Natural killer cell treated with Interleukin-12 subunit alpha and Interleukin-12 subunit beta and Interleukin-15 and Interleukin-18, amount 100 ng/mL, for 72 hours (primary cell): Measurements from ENCODE around the gene ZFYVE9. TPM values are rescaled to one million over a fixed set of nuclear protein-coding genes. Genes with fewer than 3 reads are reported as not detected.
"Not testable (repeated sequence)": the region's sequence is repeated elsewhere in the genome, so short reads cannot be mapped to it uniquely, and the experiment has no call there.

Source experiments
- ATAC-seq, 2 donors: fragments of 150-1000 bp; cut with Tn5 transposase in 1 of 2; sonication (Bioruptor Pico), chemical (Tn5 transposase) in 1 of 2; 2 replicates each; pipeline ENCODE4 v1.10.0; 2021
- DNase-seq: peaks from one replicate; pipeline ENCODE4 v3.0.0; 2022; ENCODE audit warnings: low spot score
- H3K27ac Mint-ChIP-seq, 2 donors: 1 replicate in 1 of 2; 2 replicates in 1 of 2; pipeline ENCODE4 v1.8.0; 2022; ENCODE audit warnings: mixed read lengths in 2 of 2, mild to moderate bottlenecking in 1 of 2, moderate library complexity in 1 of 2
- H3K27me3 Mint-ChIP-seq, 2 donors: 1 replicate in 1 of 2; 2 replicates in 1 of 2; pipeline ENCODE4 v1.8.0; 2022; ENCODE audit warnings: mixed read lengths in 2 of 2
- H3K36me3 Mint-ChIP-seq: one replicate; pipeline ENCODE4 v1.8.0; 2022; ENCODE audit warnings: mixed read lengths
- H3K4me1 Mint-ChIP-seq, 2 donors: 1 replicate in 1 of 2; 2 replicates in 1 of 2; pipeline ENCODE4 v1.8.0; 2022; ENCODE audit warnings: low read depth in 2 of 2, mixed read lengths in 2 of 2, mild to moderate bottlenecking in 1 of 2
- H3K4me3 Mint-ChIP-seq: one replicate; pipeline ENCODE4 v1.8.0; 2022; ENCODE audit warnings: mixed read lengths
- H3K9me3 Mint-ChIP-seq: 2 replicates; pipeline ENCODE4 v1.8.0; 2022; ENCODE audit warnings: mixed read lengths
- total RNA-seq, 2 donors: library from RNA; stranded (reverse); gene quantifications; one replicate each; pipeline ENCODE4 v1.2.3, GENCODE V29; 2022

Gene ZFYVE9
- total RNA-seq, 2 donors from 2014 or later, result 1.1 to 2.9 TPM

DNA sequence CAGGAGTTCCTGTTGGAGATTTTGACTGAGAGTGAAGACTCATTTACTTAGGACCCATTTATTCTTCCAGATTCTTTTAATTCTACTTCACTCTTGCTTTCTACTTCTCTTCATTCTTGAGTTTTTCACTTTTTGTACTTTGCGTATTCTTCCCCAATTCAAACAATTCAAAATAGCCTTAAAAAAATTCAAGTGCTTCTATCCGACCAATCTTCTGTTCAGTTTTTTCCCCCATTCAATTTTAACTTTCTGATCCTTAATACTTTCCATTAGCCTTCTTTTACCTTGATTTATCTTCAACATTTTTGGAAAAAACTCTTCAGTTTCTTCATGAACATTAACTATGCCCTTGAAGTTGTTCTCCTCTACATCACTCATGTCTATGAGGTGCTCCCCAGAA, 21.1 kb downstream of the ZFYVE9 start:
- no peak overlapping the region for H3K4me3 Mint-ChIP-seq
- DNase-seq (no peak), ATAC-seq (no peak)
- H3K27me3 Mint-ChIP-seq, result peaks cover 18 to 22% of the 10 kb centered on the region in 2 donors
- no peak overlapping the region for H3K27ac Mint-ChIP-seq
- H3K9me3 Mint-ChIP-seq, result no peaks in the 10 kb centered on the region
- H3K36me3 Mint-ChIP-seq, result no peaks in the 10 kb centered on the region
- H3K4me1 Mint-ChIP-seq, result no peaks in the 10 kb centered on the region

DNA sequence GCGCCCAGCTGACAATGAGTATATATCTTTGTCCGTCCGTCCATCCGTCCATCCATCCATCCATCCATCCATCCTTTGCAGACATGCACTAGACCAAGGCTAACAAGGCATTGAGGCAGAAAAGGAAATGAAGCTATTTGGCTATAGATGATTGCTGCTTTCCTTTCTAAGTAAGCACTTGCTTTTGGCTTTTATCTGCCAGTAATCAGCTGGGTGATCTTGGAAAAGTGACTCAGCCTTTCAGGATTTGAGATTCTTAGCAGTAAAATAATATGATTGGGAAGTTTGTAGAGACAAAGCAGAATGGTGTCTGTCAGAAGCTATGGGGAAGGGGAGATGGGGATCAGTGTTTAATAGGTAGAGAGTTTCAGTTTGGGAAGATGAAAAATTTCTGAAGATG, 22.7 kb downstream of the ZFYVE9 start:
- H3K27ac Mint-ChIP-seq, result no peak overlapping the region
- H3K36me3 Mint-ChIP-seq, result no peaks in the 10 kb centered on the region
- no peaks in the 10 kb centered on the region for H3K4me1 Mint-ChIP-seq
- DNase-seq (no peak), ATAC-seq (no peak)
- peaks cover 18 to 22% of the 10 kb centered on the region in 2 donors for H3K27me3 Mint-ChIP-seq
- H3K4me3 Mint-ChIP-seq, result no peak overlapping the region
- no peaks in the 10 kb centered on the region for H3K9me3 Mint-ChIP-seq

DNA sequence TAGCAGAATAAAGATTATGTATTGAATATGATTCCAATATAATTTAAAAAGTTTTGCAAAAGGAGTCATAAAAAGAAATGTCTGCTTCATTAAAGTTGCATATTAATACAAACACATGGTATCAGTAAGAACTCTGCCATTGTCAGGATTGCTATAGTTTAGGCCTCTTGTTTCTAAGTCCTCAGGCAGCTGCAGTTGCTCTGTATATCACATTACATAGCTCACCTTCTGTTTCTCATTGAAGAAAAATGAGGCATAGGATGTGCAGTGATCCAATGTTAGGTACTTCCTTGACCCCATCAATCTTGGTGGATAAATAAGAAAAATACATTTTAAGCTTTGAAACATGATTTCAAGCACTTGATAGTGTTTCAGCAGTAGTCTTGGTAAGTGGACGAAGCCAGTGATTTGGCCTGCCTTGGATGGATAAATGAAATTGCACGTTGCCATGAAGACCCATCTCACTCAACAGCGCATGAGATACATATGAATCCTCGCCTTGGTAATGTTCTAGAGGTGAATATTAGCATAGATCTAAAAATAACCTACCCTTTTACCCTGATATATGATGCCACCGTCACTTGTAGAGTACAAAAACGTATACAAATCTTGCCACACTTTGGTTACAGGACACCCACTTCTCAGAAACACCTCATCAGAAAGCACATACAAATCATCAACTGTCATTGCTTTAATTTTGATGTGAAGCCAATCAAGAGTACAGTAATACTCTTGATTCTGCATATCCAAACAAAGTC, 25.3 kb downstream of the ZFYVE9 start:
- Mint-ChIP-seq H3K36me3 (peaks cover 7% of the 10 kb centered on the region), H3K27ac (no peak overlapping the region), H3K9me3 (peaks cover 4% of the 10 kb centered on the region), H3K4me3 (no peak overlapping the region), H3K4me1 (no peaks in the 10 kb centered on the region), H3K27me3 (peaks cover 17 to 29% of the 10 kb centered on the region in 2 donors)
- no peak for ATAC-seq
- no peak for DNase-seq

DNA sequence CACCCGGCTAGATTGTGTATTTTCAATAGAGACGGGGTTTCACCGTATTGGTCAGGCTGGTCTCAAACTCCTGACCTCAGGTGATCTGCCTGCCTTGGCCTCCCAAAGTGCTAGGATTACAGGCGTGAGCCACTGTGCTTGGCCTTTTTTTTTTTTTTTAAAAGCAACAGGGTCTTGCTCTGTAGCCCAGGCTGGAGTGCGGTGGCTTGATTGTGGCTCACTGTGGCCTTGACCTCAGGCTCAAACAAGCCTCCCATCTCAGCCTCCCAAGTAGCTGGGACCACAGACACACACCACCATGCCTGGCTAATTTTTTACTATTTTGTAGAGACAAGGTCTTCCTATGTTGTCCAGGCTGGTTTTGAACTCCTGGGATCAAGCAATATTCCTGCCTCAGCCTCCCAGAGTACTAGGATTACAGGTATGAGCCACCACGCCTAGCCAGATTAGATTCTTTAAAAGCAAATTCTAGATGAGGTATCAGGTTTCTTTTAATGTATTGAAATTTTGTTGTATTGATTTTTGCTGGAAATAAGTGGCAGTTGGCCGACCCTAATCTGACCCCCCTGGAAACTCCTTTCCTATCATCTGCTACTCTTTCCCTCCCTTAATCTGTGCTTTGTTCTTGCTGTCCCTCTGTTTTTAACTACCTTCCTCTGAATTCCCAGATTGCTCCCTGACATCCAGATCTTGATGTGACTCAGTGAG, 26.6 kb downstream of the ZFYVE9 start:
- peaks cover 10 to 24% of the 10 kb centered on the region in 2 donors for H3K27me3 Mint-ChIP-seq
- DNase-seq (no peak), ATAC-seq (no peak)
- H3K9me3 Mint-ChIP-seq, result peaks cover 4% of the 10 kb centered on the region
- H3K4me1 Mint-ChIP-seq, result no peaks in the 10 kb centered on the region
- no peak overlapping the region for H3K4me3 Mint-ChIP-seq
- H3K27ac Mint-ChIP-seq, result no peak overlapping the region
- peaks cover 7% of the 10 kb centered on the region for H3K36me3 Mint-ChIP-seq

DNA sequence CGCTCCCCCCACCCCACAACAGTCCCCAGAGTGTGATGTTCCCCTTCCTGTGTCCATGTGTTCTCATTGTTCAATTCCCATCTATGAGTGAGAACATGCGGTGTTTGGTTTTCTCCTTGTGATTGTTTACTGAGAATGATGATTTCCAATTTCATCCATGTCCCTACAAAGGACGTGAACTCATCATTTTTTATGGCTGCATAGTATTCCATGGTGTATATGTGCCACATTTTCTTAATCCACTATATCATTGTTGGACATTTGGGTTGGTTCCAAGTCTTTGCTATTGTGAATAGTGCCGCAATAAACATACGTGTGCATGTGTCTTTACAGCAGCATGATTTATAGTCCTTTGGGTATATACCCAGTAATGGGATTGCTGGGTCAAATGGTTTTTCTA, 29.3 kb downstream of the ZFYVE9 start:
- not testable (repeated sequence) for H3K27ac Mint-ChIP-seq, ATAC-seq, H3K36me3 Mint-ChIP-seq, DNase-seq, H3K9me3 Mint-ChIP-seq, H3K4me3 Mint-ChIP-seq, H3K4me1 Mint-ChIP-seq
- peaks cover 11 to 27% of the 10 kb centered on the region in 2 donors for H3K27me3 Mint-ChIP-seq

DNA sequence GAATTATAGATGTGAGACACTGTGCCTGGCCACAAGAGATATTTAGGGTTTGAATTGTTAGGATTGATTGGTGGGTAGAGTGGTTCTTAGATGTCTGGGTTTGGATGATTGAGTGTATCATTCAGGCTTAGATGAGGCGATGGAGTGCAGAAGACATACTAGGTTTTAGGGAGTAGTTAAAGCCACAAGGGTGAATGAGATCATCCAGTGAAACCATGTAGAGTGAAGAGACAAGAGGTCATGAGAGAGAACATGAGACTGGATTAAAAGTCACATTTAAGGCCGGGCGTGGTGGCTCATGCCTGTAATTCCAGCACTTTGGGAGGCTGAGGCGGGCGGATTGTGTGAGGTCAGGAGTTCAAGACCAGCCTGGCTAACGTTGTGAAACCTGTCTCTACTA, 37.2 kb downstream of the ZFYVE9 start:
- ATAC-seq (no peak), DNase-seq (no peak)
- H3K27me3 Mint-ChIP-seq, result peaks cover 13 to 27% of the 10 kb centered on the region in 2 donors
- H3K4me3 Mint-ChIP-seq, result no peak overlapping the region
- H3K27ac Mint-ChIP-seq, result no peak overlapping the region
- no peaks in the 10 kb centered on the region for H3K36me3 Mint-ChIP-seq
- H3K4me1 Mint-ChIP-seq, result no peaks in the 10 kb centered on the region
- no peaks in the 10 kb centered on the region for H3K9me3 Mint-ChIP-seq

DNA sequence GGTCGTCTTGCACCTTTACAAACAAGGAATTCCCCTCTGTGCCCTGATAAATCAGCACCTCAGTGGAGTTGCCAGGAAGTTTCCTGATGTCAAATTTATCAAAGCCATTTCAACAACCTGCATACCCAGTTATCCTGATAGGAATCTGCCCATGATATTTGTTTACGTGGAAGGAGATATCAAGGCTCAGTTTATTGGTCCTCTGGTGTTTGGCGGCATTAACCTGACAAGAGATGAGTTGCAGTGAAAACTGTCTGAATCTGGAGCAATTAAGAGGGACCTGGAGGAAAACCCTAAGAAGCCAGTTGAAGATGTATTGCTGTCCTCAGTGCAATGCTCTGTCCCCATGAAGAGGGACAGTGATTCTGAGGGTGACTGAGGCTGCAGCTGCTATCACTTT, 38.3 kb downstream of the ZFYVE9 start:
- no peaks in the 10 kb centered on the region for H3K4me1 Mint-ChIP-seq
- no peak overlapping the region for H3K4me3 Mint-ChIP-seq
- peaks cover 11 to 24% of the 10 kb centered on the region in 2 donors for H3K27me3 Mint-ChIP-seq
- no peaks in the 10 kb centered on the region for H3K9me3 Mint-ChIP-seq
- ATAC-seq, result no peak
- H3K27ac Mint-ChIP-seq, result no peak overlapping the region
- H3K36me3 Mint-ChIP-seq, result no peaks in the 10 kb centered on the region
- DNase-seq, result no peak

DNA sequence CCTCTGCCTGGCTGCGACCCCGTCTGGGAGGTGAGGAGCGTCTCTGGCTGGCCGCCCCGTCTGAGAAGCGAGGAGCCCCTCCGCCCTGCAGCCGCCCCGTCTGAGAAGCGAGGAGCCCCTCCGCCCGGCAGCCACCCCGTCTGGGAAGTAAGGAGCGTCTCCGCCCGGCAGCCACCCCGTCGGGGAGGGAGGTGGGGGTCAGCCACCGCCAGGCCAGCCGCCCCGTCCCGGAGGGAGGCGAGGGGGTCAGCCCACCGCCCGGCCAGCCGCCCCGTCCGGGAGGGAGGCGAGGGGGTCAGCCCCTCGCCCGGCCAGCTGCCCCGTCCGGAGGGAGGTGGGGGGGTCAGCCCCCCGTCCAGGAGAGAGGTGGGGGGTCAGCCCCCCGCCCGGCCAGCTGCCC, 39.9 kb downstream of the ZFYVE9 start:
- peaks cover 11 to 17% of the 10 kb centered on the region in 2 donors for H3K27me3 Mint-ChIP-seq
- not testable (repeated sequence) for H3K4me1 Mint-ChIP-seq, DNase-seq, H3K4me3 Mint-ChIP-seq, ATAC-seq, H3K9me3 Mint-ChIP-seq, H3K27ac Mint-ChIP-seq, H3K36me3 Mint-ChIP-seq

DNA sequence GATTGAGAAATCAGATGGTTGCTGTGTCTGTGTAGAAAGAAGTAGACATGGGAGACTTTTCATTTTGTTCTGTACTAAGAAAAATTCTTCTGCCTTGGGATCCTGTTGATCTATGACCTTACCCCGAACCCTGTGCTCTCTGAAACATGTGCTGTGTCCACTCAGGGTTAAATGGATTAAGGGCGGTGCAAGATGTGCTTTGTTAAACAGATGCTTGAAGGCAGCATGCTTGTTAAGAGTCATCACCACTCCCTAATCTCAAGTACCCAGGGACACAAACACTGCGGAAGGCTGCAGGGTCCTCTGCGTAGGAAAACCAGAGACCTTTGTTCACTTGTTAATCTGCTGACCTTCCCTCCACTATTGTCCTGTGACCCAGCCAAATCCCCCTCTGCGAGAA, 40.4 kb downstream of the ZFYVE9 start:
- not testable (repeated sequence) for ATAC-seq, H3K4me3 Mint-ChIP-seq, H3K9me3 Mint-ChIP-seq, H3K36me3 Mint-ChIP-seq, DNase-seq, H3K4me1 Mint-ChIP-seq, H3K27ac Mint-ChIP-seq
- H3K27me3 Mint-ChIP-seq, result peaks cover 11 to 13% of the 10 kb centered on the region in 2 donors

DNA sequence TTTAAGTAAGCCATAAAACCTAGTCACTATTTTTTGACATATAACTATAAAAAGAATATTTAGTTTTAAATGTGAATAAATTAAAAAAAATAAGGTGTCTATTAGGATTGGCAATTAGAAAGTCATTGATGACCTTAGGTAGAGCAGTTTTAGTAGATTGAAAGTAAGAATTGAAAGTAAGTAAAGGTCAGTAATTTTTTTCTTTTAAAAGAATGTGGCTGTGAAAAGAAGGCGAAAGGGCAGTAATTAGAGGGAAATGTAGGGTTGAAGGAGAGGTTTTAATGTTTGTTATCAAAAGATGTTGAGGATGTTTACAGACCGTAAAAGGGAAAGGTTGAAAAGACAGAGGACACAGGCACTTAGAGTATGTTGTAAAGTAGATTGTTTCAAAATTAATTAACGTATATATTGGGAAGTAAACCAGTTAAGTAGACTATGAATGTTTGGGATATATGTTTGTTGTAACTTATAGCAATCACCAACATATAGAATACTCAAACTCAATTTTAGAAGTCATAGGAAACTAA, 41.0 kb downstream of the ZFYVE9 start:
- Mint-ChIP-seq H3K36me3 (no peaks in the 10 kb centered on the region), H3K4me1 (no peaks in the 10 kb centered on the region), H3K4me3 (no peak overlapping the region), H3K9me3 (no peaks in the 10 kb centered on the region), H3K27me3 (peaks cover 9 to 11% of the 10 kb centered on the region in 2 donors), H3K27ac (no peak overlapping the region)
- DNase-seq (no peak), ATAC-seq (no peak)

DNA sequence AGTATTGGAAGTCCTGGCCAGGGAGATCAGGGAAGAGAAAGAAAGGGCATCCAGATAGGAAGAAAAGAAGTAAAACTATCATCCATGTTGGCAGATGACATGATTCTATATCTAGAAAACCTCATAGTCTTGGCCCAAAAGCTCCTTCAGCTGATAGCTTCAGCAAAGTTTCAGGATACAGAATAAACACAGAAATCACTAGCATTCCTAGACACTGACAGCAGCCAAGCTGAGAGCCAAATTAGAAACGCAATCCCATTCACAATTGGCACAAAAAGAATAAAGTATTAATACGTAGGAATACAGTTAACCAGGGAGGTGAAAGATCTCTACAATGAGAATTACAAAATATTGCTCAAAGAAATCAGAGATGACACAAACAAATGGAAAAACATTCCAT, 44.6 kb downstream of the ZFYVE9 start:
- DNase-seq, result no peak
- Mint-ChIP-seq H3K4me3 (no peak overlapping the region), H3K36me3 (no peaks in the 10 kb centered on the region), H3K27ac (no peak overlapping the region), H3K4me1 (no peaks in the 10 kb centered on the region), H3K27me3 (peaks cover 1 to 9% of the 10 kb centered on the region in 2 donors), H3K9me3 (no peaks in the 10 kb centered on the region)
- ATAC-seq, result no peak

DNA sequence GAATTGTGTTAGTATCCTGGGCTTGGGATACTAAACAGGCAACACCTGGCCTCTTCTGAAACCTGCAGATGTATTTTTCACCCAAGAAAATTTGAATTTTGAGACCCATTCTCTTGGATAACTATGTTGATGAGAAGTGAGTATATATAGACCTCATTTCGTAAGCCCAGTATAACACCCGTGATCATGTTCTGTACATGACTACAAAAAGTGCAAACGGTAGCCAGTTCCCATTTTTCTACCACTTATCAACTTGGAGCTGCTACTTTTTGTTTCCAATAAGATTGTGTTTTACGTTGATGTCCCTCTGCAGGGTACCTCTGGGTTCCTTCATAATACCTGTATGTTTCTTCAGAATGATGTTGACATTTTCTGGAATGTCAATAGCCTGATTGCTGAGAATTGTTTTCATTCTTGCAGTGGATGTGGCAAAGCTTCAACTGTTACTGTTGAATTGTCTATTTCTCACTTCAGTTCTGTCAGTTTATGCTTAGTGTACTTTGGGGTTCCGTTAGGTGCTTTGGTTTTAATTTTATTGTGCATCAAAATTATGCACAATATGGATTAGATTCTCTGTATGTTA, 48.1 kb downstream of the ZFYVE9 start:
- H3K9me3 Mint-ChIP-seq, result no peaks in the 10 kb centered on the region
- H3K36me3 Mint-ChIP-seq, result no peaks in the 10 kb centered on the region
- H3K4me3 Mint-ChIP-seq, result no peak overlapping the region
- no peak overlapping the region for H3K27ac Mint-ChIP-seq
- H3K4me1 Mint-ChIP-seq, result no peaks in the 10 kb centered on the region
- DNase-seq, result no peak
- peaks cover 12 to 16% of the 10 kb centered on the region in 2 donors for H3K27me3 Mint-ChIP-seq
- no peak for ATAC-seq

DNA sequence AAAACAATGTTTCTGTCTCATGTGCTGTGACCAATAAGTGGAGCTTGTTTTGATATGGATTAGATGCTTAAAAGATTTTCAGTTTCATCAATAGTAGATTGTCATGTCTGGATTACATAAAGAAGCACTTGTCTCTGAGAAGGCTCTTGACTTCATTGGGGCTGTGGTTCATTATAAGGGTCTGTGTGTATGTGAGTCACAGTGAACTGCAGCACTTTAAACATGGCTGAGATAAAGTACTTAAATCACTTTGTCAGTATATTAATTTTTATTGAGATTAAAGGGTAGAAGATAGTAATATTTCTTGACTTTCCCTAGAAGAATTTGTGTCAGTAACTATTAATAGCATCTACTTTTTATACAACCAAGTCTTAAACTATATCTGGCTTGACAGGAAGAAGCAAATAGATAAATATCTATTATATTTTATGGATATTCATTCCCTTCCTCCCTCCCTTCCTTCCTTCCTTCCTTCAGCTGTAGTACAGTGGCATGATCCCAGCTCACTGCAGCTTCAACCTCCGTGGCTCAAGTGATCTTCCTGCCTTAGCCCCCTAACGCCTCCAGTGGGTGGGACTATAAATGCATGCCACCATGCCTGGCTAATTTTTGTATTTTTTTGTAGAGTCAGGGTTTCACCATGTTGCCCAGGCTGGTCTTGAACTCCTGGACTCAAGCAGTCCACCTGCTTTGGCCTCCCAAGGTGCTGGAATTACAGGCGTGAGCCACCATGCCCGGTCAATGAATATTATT, 48.8 kb downstream of the ZFYVE9 start:
- no peak for ATAC-seq

More for the DNA sequence above, 48.8 kb downstream of the ZFYVE9 start:
- no peaks in the 10 kb centered on the region for H3K36me3 Mint-ChIP-seq
- no peak overlapping the region for H3K27ac Mint-ChIP-seq
- no peaks in the 10 kb centered on the region for H3K9me3 Mint-ChIP-seq
- H3K27me3 Mint-ChIP-seq, result peaks cover 12 to 16% of the 10 kb centered on the region in 2 donors
- DNase-seq, result no peak
- H3K4me3 Mint-ChIP-seq, result no peak overlapping the region
- H3K4me1 Mint-ChIP-seq, result no peaks in the 10 kb centered on the region
